Smooth muscle cell (in vitro differentiated cells): Measurements from ENCODE around the gene SLC25A23. TPM values are rescaled to one million over a fixed set of nuclear protein-coding genes. Genes with fewer than 3 reads are reported as not detected.

Experiments used
- DNase-seq: peaks from one replicate; lab custom pipeline; 2025; ENCODE audit not compliant: unreplicated experiment; lab: John Stamatoyannopoulos, UW
- H2AFZ ChIP-seq: fragments of 200-600 bp; sonication (generic); 2 replicates; pipeline ENCODE4 v1.6.0; 2016; ENCODE audit warnings: antibody characterized with exemption, low read depth, mild to moderate bottlenecking
- H3F3A ChIP-seq: fragments of 200-600 bp; sonication (generic); 2 replicates; pipeline ENCODE4 v1.6.0; 2017; ENCODE audit warnings: antibody characterized with exemption, low read depth
- H3K27ac ChIP-seq: fragments of 200-600 bp; sonication (generic); 2 replicates; pipeline ENCODE4 v1.5.1; 2016; ENCODE audit warnings: low read depth, mild to moderate bottlenecking
- H3K27me3 ChIP-seq: fragments of 200-600 bp; sonication (generic); 2 replicates; pipeline ENCODE4 v1.6.1; 2016; ENCODE audit warnings: low read depth, mild to moderate bottlenecking
- H3K36me3 ChIP-seq: fragments of 200-600 bp; sonication (generic); 2 replicates; pipeline ENCODE4 v1.5.1; 2016; ENCODE audit warnings: low read depth
- H3K4me1 ChIP-seq: fragments of 200-600 bp; sonication (generic); 2 replicates; pipeline ENCODE4 v1.5.1; 2016; ENCODE audit warnings: low read depth
- H3K4me2 ChIP-seq: fragments of 200-600 bp; sonication (generic); 2 replicates; pipeline ENCODE4 v1.6.0; 2016; ENCODE audit warnings: mild to moderate bottlenecking
- H3K4me3 ChIP-seq: fragments of 200-600 bp; sonication (generic); 2 replicates; pipeline ENCODE4 v1.5.1; 2016; ENCODE audit warnings: mild to moderate bottlenecking
- H3K79me2 ChIP-seq: fragments of 200-600 bp; sonication (generic); 2 replicates; pipeline ENCODE4 v1.6.0; 2016; ENCODE audit warnings: low read depth, mild to moderate bottlenecking
- H3K9ac ChIP-seq: fragments of 200-600 bp; sonication (generic); 2 replicates; pipeline ENCODE4 v1.6.0; 2016; ENCODE audit warnings: low read depth
- H3K9me3 ChIP-seq: fragments of 200-600 bp; sonication (generic); replicated peaks from 2 replicates; pipeline ENCODE4 v1.5.1; 2016; ENCODE audit warnings: low read depth
- H4K20me1 ChIP-seq: fragments of 200-600 bp; sonication (generic); 2 replicates; pipeline ENCODE4 v1.6.0; 2016; ENCODE audit warnings: low read depth
- CTCF ChIP-seq: fragments of 200-600 bp; sonication (generic); IDR thresholded peaks from 2 replicates; pipeline ENCODE4 v1.5.1; 2017; ENCODE audit warnings: borderline replicate concordance, mild to moderate bottlenecking, antibody characterized with exemption; ENCODE audit not compliant: insufficient read depth, poor library complexity, severe bottlenecking
- WGBS: methylation state at CpG from one replicate; pipeline ENCODE4 v1.1.7; 2016; ENCODE audit warnings: low lambda C conversion rate; 5-methylcytosine and 5-hydroxymethylcytosine counted together
- polyA plus RNA-seq: library from polyadenylated mRNA; unstranded; fragments of >200 nt; fragmentation: Nextera tagmentation; extraction: Ambion mirVana; gene quantifications from 2 replicates; pipeline ENCODE4 v1.2.1, GENCODE V29; 2016
- total RNA-seq: library from RNA; depleted of rRNA; stranded (reverse); fragments of >200 nt; gene quantifications from 2 replicates; pipeline ENCODE4 v1.2.3, GENCODE V29; 2014

SLC25A23 gene
- total and polyA plus RNA-seq, 2 experiments from 2014 or later: 57.1 to 58.7 TPM

- Histone ChIP-seq H3K27ac (no peak overlapping the region), H3K9me3 (no peaks in the 10 kb centered on the region), H3F3A (no peaks in the 10 kb centered on the region), H3K79me2 (no peaks in the 10 kb centered on the region), H2AFZ (no peak overlapping the region), H3K4me2 (no peak overlapping the region), H3K4me3 (no peak overlapping the region), H3K4me1 (no peaks in the 10 kb centered on the region), H3K9ac (no peak overlapping the region), H3K36me3 (peaks cover 13% of the 10 kb centered on the region), H3K27me3 (no peaks in the 10 kb centered on the region), H4K20me1 (no peaks in the 10 kb centered on the region)
- no peak for DNase-seq
- TF ChIP-seq CTCF: no peak
- 96% methylated on average over 15 of the region's 15 CpGs for WGBS
Observed at GRCh38 chr19:6455924-6456323, 3.7 kb downstream of the SLC25A23 start.

- H3K4me2 ChIP-seq: no peak overlapping the region
- H3K4me1 ChIP-seq: no peaks in the 10 kb centered on the region
- H3K36me3 ChIP-seq: peaks cover 13% of the 10 kb centered on the region
- H3F3A ChIP-seq: no peaks in the 10 kb centered on the region
- H4K20me1 ChIP-seq: no peaks in the 10 kb centered on the region
- no peak for TF ChIP-seq CTCF
- no peak overlapping the region for H3K4me3 ChIP-seq
- no peak overlapping the region for H2AFZ ChIP-seq
- no peak overlapping the region for H3K27ac ChIP-seq
- 97% methylated on average over 11 of the region's 11 CpGs for WGBS
- no peaks in the 10 kb centered on the region for H3K27me3 ChIP-seq
- no peaks in the 10 kb centered on the region for H3K9me3 ChIP-seq
- no peaks in the 10 kb centered on the region for H3K79me2 ChIP-seq
- H3K9ac ChIP-seq: no peak overlapping the region
- no peak for DNase-seq
Observed at GRCh38 chr19:6453951-6454565, 5.5 kb downstream of the SLC25A23 start.

GRCh38 chr19:6452899-6453298, 6.7 kb downstream of the SLC25A23 start:
- Histone ChIP-seq H3K9ac (no peak overlapping the region), H3F3A (no peaks in the 10 kb centered on the region), H3K4me1 (no peaks in the 10 kb centered on the region), H2AFZ (no peak overlapping the region), H4K20me1 (no peaks in the 10 kb centered on the region), H3K27me3 (no peaks in the 10 kb centered on the region), H3K27ac (no peak overlapping the region), H3K4me3 (no peak overlapping the region), H3K79me2 (no peaks in the 10 kb centered on the region), H3K4me2 (no peak overlapping the region), H3K9me3 (no peaks in the 10 kb centered on the region), H3K36me3 (peaks cover 13% of the 10 kb centered on the region)
- 95% methylated on average over 2 of the region's 2 CpGs for WGBS
- no peak for DNase-seq
- TF ChIP-seq CTCF: no peak

- Histone ChIP-seq H3K27ac (no peak overlapping the region), H3K9me3 (no peaks in the 10 kb centered on the region), H3K9ac (no peak overlapping the region), H2AFZ (no peak overlapping the region), H3F3A (no peaks in the 10 kb centered on the region), H3K4me1 (no peaks in the 10 kb centered on the region), H3K4me2 (no peak overlapping the region), H3K36me3 (peaks cover 13% of the 10 kb centered on the region), H3K79me2 (no peaks in the 10 kb centered on the region), H3K27me3 (no peaks in the 10 kb centered on the region), H3K4me3 (no peak overlapping the region), H4K20me1 (no peaks in the 10 kb centered on the region)
- no peak for TF ChIP-seq CTCF
- no peak for DNase-seq
- WGBS: 96% methylated on average over 14 of the region's 19 CpGs
Observed at GRCh38 chr19:6452223-6452614, 7.4 kb downstream of the SLC25A23 start.
